ENCODE data around the gene MYLK.

DNA sequence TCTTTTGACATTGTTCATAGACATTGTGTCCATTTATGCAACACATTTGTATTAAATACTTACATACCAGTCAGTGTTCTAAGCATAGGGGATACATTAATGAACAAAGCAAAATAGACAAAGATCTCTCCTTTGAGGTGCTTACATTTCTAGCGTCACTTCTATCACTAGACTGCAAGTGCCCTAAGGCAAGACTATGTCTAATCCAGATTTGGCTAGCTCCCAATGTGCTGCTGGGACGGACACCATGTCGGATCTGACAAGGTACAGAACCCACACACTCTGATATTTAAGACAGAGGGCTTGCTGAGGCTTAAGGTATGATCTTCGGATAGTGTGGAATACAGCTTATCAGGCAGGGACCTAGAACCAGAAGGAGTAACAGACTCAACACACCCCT is 41.4 kb downstream of the MYLK start:
- TF ChIP-seq, protein P1, sequence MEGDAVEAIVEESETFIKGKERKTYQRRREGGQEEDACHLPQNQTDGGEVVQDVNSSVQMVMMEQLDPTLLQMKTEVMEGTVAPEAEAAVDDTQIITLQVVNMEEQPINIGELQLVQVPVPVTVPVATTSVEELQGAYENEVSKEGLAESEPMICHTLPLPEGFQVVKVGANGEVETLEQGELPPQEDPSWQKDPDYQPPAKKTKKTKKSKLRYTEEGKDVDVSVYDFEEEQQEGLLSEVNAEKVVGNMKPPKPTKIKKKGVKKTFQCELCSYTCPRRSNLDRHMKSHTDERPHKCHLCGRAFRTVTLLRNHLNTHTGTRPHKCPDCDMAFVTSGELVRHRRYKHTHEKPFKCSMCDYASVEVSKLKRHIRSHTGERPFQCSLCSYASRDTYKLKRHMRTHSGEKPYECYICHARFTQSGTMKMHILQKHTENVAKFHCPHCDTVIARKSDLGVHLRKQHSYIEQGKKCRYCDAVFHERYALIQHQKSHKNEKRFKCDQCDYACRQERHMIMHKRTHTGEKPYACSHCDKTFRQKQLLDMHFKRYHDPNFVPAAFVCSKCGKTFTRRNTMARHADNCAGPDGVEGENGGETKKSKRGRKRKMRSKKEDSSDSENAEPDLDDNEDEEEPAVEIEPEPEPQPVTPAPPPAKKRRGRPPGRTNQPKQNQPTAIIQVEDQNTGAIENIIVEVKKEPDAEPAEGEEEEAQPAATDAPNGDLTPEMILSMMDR (optimal IDR thresholded peaks at IDR 0.05 in 1 of 3, IDR thresholded peaks at IDR 0.05 in 1 of 3, conservative IDR thresholded peaks at IDR 0.05 in 1 of 3; ENCODE audit: extremely low read depth in 1 of 3, insufficient read depth in 2 of 3, low read length in 3 of 3) = no peak
- no peak for TF ChIP-seq EZH2 (IDR thresholded peaks at IDR 0.05; ENCODE audit: low read length)

Data from keratinocyte (primary cell).